ENCODE measurements around the gene FAM98B. TPM values are rescaled to one million over a fixed set of nuclear protein-coding genes. Genes with fewer than 3 reads are reported as not detected.

Gene FAM98B
- total and polyA plus RNA-seq, 3 donors from 2014 or later: 15.6 to 18.4 (median 16.1) TPM

DNA sequence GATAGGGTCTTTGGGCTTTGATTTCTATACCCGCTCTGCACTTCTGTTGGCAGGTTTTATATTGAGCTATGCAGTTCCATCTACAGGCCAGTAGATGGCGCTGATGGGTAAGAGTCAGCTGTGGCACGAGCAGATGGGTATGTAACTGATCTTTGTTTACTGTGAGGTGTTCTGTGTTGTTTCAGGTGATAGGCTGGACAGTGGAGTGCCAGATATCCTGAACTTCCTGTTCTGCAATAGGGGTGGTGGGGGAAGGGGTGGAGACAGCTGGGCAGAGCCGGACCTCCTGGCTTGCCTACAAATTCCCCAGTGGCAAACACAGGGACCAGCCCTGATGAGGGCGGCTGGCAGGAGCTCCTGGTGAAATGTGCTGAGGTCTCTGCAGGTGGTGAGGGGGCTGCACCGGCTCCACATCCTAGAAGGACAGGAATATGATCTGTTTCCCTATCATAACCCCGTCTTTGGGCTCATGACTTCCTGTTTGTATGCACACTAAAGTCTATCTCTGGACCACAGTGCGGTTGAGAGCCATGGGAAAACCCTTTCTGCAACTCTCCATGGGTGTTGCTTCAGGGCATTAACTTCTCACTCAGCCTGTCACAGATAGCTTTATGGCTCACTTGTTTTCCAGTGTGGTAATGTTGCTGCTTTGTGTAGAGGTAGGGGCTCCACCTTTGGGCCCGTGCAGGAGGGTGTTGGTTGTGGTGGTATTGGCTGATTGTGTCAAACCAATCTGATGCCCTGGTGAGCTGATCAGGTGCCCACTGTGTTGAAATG, 13.4 kb upstream of the FAM98B start:
- Histone ChIP-seq H3K36me3 (ENCODE audit: low read depth, missing control alignments) (no peaks in the 10 kb centered on the region), H3K4me3 (no peak overlapping the region), H3K27me3 (no peaks in the 10 kb centered on the region), H3K9me3 (no peaks in the 10 kb centered on the region), H3K27ac (no peak overlapping the region), H3K4me1 (no peaks in the 10 kb centered on the region)
- DNase-seq: peak; percentile 40
- WGBS, 2 donors: 35 to 41% methylated on average over 8 to 9 of the region's 9 CpGs
- intact Hi-C loops (cut with DNase I; ENCODE audit: low total_unique reads): loop anchor here (10.0 kb wide), 1 partner anchor 244 kb away; no protein-coding TSS in a partner anchor
- no peak for TF ChIP-seq POLR2A (IDR thresholded peaks at IDR 0.05)
- TF ChIP-seq, protein P1, sequence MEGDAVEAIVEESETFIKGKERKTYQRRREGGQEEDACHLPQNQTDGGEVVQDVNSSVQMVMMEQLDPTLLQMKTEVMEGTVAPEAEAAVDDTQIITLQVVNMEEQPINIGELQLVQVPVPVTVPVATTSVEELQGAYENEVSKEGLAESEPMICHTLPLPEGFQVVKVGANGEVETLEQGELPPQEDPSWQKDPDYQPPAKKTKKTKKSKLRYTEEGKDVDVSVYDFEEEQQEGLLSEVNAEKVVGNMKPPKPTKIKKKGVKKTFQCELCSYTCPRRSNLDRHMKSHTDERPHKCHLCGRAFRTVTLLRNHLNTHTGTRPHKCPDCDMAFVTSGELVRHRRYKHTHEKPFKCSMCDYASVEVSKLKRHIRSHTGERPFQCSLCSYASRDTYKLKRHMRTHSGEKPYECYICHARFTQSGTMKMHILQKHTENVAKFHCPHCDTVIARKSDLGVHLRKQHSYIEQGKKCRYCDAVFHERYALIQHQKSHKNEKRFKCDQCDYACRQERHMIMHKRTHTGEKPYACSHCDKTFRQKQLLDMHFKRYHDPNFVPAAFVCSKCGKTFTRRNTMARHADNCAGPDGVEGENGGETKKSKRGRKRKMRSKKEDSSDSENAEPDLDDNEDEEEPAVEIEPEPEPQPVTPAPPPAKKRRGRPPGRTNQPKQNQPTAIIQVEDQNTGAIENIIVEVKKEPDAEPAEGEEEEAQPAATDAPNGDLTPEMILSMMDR (IDR thresholded peaks at IDR 0.05): peak; percentile 75 to 94 (median 92)

DNA sequence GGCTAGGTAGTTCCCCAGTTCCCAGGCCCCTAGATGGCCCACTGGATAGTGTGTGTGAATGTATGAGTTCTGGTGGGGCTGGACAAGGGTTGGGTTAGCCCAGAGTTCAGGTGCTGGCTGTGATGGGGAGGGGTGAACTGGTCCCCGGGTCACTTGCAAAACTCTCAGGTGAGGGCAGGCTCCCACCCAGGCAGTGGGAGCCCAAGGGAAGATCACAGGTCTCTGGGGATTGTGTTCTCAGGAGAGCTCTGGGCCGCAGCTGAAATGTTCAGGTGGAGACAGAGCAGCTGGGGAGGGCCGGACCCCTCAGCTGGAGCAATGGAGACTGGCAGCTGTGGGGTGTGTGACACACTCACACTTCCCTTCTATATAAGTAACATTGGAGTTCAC, 12.8 kb upstream of the FAM98B start:
- no peak overlapping the region for H3K27ac ChIP-seq
- TF ChIP-seq, protein P1 (IDR thresholded peaks at IDR 0.05): no peak
- TF ChIP-seq POLR2A (IDR thresholded peaks at IDR 0.05): no peak
- H3K27me3 ChIP-seq: no peaks in the 10 kb centered on the region
- intact Hi-C loops (cut with DNase I; ENCODE audit: low total_unique reads): loop anchor here (10.0 kb wide), 1 partner anchor 244 kb away; no protein-coding TSS in a partner anchor
- no peak for DNase-seq
- H3K4me3 ChIP-seq: no peak overlapping the region
- no peaks in the 10 kb centered on the region for H3K36me3 ChIP-seq (ENCODE audit: low read depth, missing control alignments)
- no peaks in the 10 kb centered on the region for H3K4me1 ChIP-seq
- 95 to 100% methylated on average over 2 to 3 of the region's 3 CpGs for WGBS, 2 donors
- H3K9me3 ChIP-seq: no peaks in the 10 kb centered on the region

DNA sequence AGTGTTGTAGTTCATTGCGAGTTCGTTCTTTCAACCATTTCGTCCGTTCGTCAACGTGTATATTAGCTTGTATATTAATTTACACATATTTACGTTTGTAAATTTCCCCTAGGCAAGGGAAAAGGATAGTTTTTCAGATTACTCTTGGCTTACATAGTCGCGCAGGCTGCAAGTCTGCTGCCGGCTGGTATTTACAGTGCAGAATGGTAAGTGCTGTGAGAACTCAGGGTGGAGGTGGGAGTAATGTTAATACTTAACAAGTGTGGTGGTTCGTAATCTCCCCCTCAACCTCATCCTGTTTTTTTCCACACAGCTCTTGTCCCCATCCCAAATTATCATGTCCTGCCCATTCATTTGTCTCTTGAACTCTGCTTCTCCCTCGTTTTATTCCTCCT, 766 bp downstream of the FAM98B start:
- intact Hi-C loops (cut with DNase I; ENCODE audit: low total_unique reads): no loop called here
- 1% methylated on average over 12 of the region's 12 CpGs for WGBS, 2 donors
- H3K4me3 ChIP-seq: peak overlapping the region; percentile 86 to 93
- TF ChIP-seq, protein P1 (IDR thresholded peaks at IDR 0.05): no peak
- no peak for TF ChIP-seq POLR2A (IDR thresholded peaks at IDR 0.05)
- no peaks in the 10 kb centered on the region for H3K27me3 ChIP-seq
- H3K4me1 ChIP-seq: peaks cover 8% of the 10 kb centered on the region
- H3K27ac ChIP-seq: peak overlapping the region; percentile 94 to 95
- no peaks in the 10 kb centered on the region for H3K9me3 ChIP-seq
- no peaks in the 10 kb centered on the region for H3K36me3 ChIP-seq (ENCODE audit: low read depth, missing control alignments)
- no peak for DNase-seq

DNA sequence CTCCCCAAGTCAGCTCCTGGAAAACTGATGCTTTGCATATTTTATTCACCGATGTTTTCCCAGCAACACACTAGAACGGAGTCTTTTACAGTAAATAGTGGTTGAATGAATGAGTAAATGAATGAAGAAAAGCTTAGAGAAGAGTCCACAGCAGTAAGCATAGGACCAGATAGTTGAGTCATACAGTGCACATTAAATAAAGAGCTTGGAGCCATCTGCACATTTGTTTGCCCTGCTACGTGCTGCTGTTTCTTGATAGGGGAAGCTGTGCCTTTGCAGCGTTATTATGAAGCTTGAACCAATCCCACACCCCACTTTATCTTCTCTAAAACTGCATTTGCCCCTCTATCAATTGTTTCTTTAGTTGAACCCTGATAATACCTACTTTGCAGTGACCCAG, 1.2 kb downstream of the FAM98B start:
- Histone ChIP-seq H3K27ac (no peak overlapping the region), H3K4me1 (peaks cover 8% of the 10 kb centered on the region), H3K9me3 (no peaks in the 10 kb centered on the region), H3K4me3 (peak overlapping the region; percentile 86 to 93), H3K36me3 (ENCODE audit: low read depth, missing control alignments) (no peaks in the 10 kb centered on the region), H3K27me3 (no peaks in the 10 kb centered on the region)
- 5% methylated on average over 4 of the region's 4 CpGs for WGBS, 2 donors
- no peak for DNase-seq
- no peak for TF ChIP-seq POLR2A (IDR thresholded peaks at IDR 0.05)
- TF ChIP-seq, protein P1 (IDR thresholded peaks at IDR 0.05): no peak
- intact Hi-C loops (cut with DNase I; ENCODE audit: low total_unique reads): no loop called here

DNA sequence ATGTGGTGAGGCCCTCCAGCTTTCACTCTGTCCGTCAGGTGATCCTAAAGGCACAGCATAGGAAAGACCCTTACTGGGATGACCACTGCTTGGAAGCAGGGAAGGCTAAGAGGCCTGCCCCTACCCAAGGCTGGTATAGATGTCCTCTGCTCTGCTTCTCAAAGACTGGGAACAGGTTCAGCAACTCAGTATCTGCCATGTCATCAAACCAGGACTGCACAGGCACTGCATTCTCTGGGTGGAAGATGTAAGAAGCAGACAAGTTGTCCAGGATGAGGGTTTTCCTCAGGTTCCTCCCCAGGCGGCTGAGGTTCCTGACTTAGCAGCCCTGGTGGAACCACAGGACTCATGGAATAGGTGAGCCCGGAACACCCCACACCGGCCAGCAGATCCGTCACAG, 4.7 kb downstream of the FAM98B start:
- TF ChIP-seq, protein P1 (IDR thresholded peaks at IDR 0.05): no peak
- TF ChIP-seq POLR2A (IDR thresholded peaks at IDR 0.05): no peak
- Histone ChIP-seq H3K27ac (no peak overlapping the region), H3K36me3 (ENCODE audit: low read depth, missing control alignments) (no peaks in the 10 kb centered on the region), H3K9me3 (no peaks in the 10 kb centered on the region), H3K4me3 (no peak overlapping the region), H3K4me1 (peaks cover 8% of the 10 kb centered on the region), H3K27me3 (no peaks in the 10 kb centered on the region)
- DNase-seq: no peak
- intact Hi-C loops (cut with DNase I; ENCODE audit: low total_unique reads): no loop called here
- 96 to 98% methylated on average over 4 to 5 of the region's 5 CpGs for WGBS, 2 donors

Measured in testis (tissue), 3 donors.